GM12878 (cell line): Measurements from ENCODE around the gene GPLD1. TPM values are rescaled to one million over a fixed set of nuclear protein-coding genes. Genes with fewer than 3 reads are reported as not detected.

ENCODE experiments used
- CHD2 ChIP-seq: IDR thresholded peaks from 2 replicates; pipeline ENCODE4 v1.6.1; 2011; ENCODE audit warnings: low read depth, low read length, improper control_type of control experiment, borderline replicate concordance
- CTCF ChIP-seq, 3 experiments: IDR thresholded peaks in 2 of 3; conservative IDR thresholded peaks in 1 of 3; 2 replicates each; pipeline ENCODE4 v1.5.1; 2011; ENCODE audit warnings: low read depth in 3 of 3, low read length in 3 of 3, mild to moderate bottlenecking in 3 of 3, control low read depth in 2 of 3, moderate library complexity in 2 of 3, inconsistent platforms in 1 of 3, mixed read lengths in 1 of 3; ENCODE audit not compliant: control insufficient read depth in 2 of 3, insufficient read depth in 1 of 3; ENCODE audit errors: extremely low read depth in 1 of 3
- HCFC1 ChIP-seq: fragments of 150-350 bp; IDR thresholded peaks from 2 replicates; pipeline ENCODE4 v1.6.1; 2014; ENCODE audit warnings: low read length
- MYC ChIP-seq: IDR thresholded peaks from 2 replicates; pipeline ENCODE4 v1.6.1; 2011; ENCODE audit warnings: mild to moderate bottlenecking, low read length, moderate library complexity, inconsistent platforms; ENCODE audit not compliant: insufficient read depth, insufficient replicate concordance, insufficient read length, severe bottlenecking
- NBN ChIP-seq: fragments of 450-650 bp; IDR thresholded peaks from 2 replicates; pipeline ENCODE4 v1.6.1; 2016
- REST ChIP-seq: IDR thresholded peaks from 2 replicates; pipeline ENCODE4 v1.6.1; 2012; ENCODE audit warnings: mild to moderate bottlenecking, low read depth, low read length
- SMARCA5 ChIP-seq: fragments of 450-650 bp; IDR thresholded peaks from 2 replicates; pipeline ENCODE4 v1.6.1; 2017; ENCODE audit warnings: mild to moderate bottlenecking
- SREBF2 ChIP-seq: IDR thresholded peaks from 2 replicates; pipeline ENCODE4 v1.6.1; 2012; ENCODE audit warnings: mild to moderate bottlenecking, low read length
- STAT1 ChIP-seq: fragments of 450-650 bp; conservative IDR thresholded peaks from 2 replicates; pipeline ENCODE4 v1.6.1; 2014; ENCODE audit warnings: antibody characterized with exemption, mild to moderate bottlenecking
- TCF12 ChIP-seq: IDR thresholded peaks from 2 replicates; pipeline ENCODE4 v1.6.1; 2011; ENCODE audit warnings: low read depth, mild to moderate bottlenecking, low read length
- TCF7 ChIP-seq: IDR thresholded peaks from 2 replicates; pipeline ENCODE4 v1.6.1; 2014; ENCODE audit warnings: antibody characterized with exemption, borderline replicate concordance
- ZBTB33 ChIP-seq: fragments of 450-650 bp; IDR thresholded peaks from 2 replicates; pipeline ENCODE4 v1.6.1; 2017; ENCODE audit warnings: mild to moderate bottlenecking
- polyA plus RNA-seq, 11 experiments: library from polyadenylated mRNA; depleted of rRNA in 4 of 11; unstranded in 6 of 11; stranded (reverse) in 5 of 11; fragments of >200 nt; fragmentation: Nextera tagmentation in 4 of 11; fragmentation: Illumina TruSeq in 1 of 11; extraction: Ambion mirVana in 4 of 11; extraction: Trizol in 1 of 11; gene quantifications; 1 replicate in 1 of 11; 2 replicates in 10 of 11; pipeline versions ENCODE4 v1.2.1 to v1.2.3, GENCODE V29; 2011 to 2016; ENCODE audit warnings: inconsistent platforms in 2 of 11, missing spikeins in 2 of 11, low read depth in 1 of 11
- total RNA-seq, 4 experiments: library from RNA; depleted of rRNA in 3 of 4; stranded (reverse); fragments of >200 nt in 3 of 4; fragmentation: Illumina TruSeq in 1 of 4; extraction: Trizol in 1 of 4; gene quantifications; 2 replicates each; pipeline versions ENCODE4 v1.2.1 to v1.2.3, GENCODE V29; 2013 to 2021
- TF ChIP-seq, protein P1 (sequence below): IDR thresholded peaks from 2 replicates; pipeline ENCODE4 v1.6.1; 2011; ENCODE audit warnings: borderline replicate concordance, low read depth, mild to moderate bottlenecking, moderate library complexity, mixed read lengths, low read length; ENCODE audit not compliant: insufficient read depth; ENCODE audit errors: extremely low read length
- TF ChIP-seq, protein P2 (sequence below): IDR thresholded peaks from 2 replicates; pipeline ENCODE4 v1.6.1; 2012; ENCODE audit warnings: low read length, inconsistent platforms

GPLD1 gene
- total and polyA plus RNA-seq, 10 of the 15 experiments (the other 5 are each of a cell fraction or from before 2014, with no cell fraction given), result 0.04 to 1.0 (median 0.69) TPM

GRCh38 chr6:24522228-24523176, 33.1 kb upstream of the GPLD1 start (continued):
- peak; percentile 76 for TF ChIP-seq TCF7
- no peak for TF ChIP-seq STAT1
- 0 out of 2 replicates have a peak, but pooled peaks have one; percentile 27 for TF ChIP-seq CHD2
- TF ChIP-seq SMARCA5, result 0 out of 2 replicates have a peak, but pooled peaks have one; percentile 15
- TF ChIP-seq, protein P1, sequence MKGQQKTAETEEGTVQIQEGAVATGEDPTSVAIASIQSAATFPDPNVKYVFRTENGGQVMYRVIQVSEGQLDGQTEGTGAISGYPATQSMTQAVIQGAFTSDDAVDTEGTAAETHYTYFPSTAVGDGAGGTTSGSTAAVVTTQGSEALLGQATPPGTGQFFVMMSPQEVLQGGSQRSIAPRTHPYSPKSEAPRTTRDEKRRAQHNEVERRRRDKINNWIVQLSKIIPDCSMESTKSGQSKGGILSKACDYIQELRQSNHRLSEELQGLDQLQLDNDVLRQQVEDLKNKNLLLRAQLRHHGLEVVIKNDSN, result peak; percentile 81
- TF ChIP-seq TCF12, result peak; percentile 93
- no peak for TF ChIP-seq HCFC1
- no peak for TF ChIP-seq ZBTB33
- no peak for TF ChIP-seq SREBF2
- TF ChIP-seq REST, result no peak
- no peak for TF ChIP-seq MYC
- TF ChIP-seq CTCF (IDR thresholded peaks at IDR 0.05 in 2 of 3, conservative IDR thresholded peaks at IDR 0.05 in 1 of 3; ENCODE audit: control insufficient read depth in 2 of 3, extremely low read depth in 1 of 3, insufficient read depth in 1 of 3, low read depth in 3 of 3, low read length in 3 of 3), result no peak
- TF ChIP-seq, protein P2, sequence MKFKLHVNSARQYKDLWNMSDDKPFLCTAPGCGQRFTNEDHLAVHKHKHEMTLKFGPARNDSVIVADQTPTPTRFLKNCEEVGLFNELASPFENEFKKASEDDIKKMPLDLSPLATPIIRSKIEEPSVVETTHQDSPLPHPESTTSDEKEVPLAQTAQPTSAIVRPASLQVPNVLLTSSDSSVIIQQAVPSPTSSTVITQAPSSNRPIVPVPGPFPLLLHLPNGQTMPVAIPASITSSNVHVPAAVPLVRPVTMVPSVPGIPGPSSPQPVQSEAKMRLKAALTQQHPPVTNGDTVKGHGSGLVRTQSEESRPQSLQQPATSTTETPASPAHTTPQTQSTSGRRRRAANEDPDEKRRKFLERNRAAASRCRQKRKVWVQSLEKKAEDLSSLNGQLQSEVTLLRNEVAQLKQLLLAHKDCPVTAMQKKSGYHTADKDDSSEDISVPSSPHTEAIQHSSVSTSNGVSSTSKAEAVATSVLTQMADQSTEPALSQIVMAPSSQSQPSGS, result 0 out of 2 replicates have a peak, but pooled peaks have one; percentile 43
- TF ChIP-seq NBN, result peak; percentile 84
